HG03354 (cell line): ENCODE measurements around the gene KIAA0232.
"Not testable (repeated sequence)": the region's sequence is repeated elsewhere in the genome, so short reads cannot be mapped to it uniquely, and the experiment has no call there.

Source experiments
- ATAC-seq: cut with Tn5 transposase; IDR thresholded peaks from one replicate; pipeline ENCODE4 v1.9.1; 2021; ENCODE audit warnings: mild to moderate bottlenecking; ENCODE audit not compliant: unreplicated experiment, poor library complexity, severe bottlenecking

The KIAA0232 gene

GRCh38 chr4:6873792-6874461, 91.4 kb downstream of the KIAA0232 start:
- ATAC-seq, result peak; percentile 76

- no peak for ATAC-seq
Observed at GRCh38 chr4:6874981-6875380, 92.5 kb downstream of the KIAA0232 start.

GRCh38 chr4:6875431-6875831, 92.9 kb downstream of the KIAA0232 start:
- ATAC-seq, result no peak

- no peak for ATAC-seq
Observed at GRCh38 chr4:6876440-6876839, 93.9 kb downstream of the KIAA0232 start.

- no peak for ATAC-seq
Observed at GRCh38 chr4:6877067-6877466, 94.5 kb downstream of the KIAA0232 start.

GRCh38 chr4:6878451-6879059, 96.0 kb downstream of the KIAA0232 start:
- no peak for ATAC-seq

- ATAC-seq, result no peak
Observed at GRCh38 chr4:6880691-6881090, 98.2 kb downstream of the KIAA0232 start.

GRCh38 chr4:6881908-6882307, 99.4 kb downstream of the KIAA0232 start:
- ATAC-seq, result no peak

- no peak for ATAC-seq
Observed at GRCh38 chr4:6884341-6884870, 101.9 kb downstream of the KIAA0232 start.

- ATAC-seq, result peak; percentile 65
Observed at GRCh38 chr4:6885953-6886557, 103.5 kb downstream of the KIAA0232 start.

GRCh38 chr4:6886886-6887285, 104.4 kb downstream of the KIAA0232 start:
- ATAC-seq, result no peak

- no peak for ATAC-seq
Observed at GRCh38 chr4:6887591-6888371, 105.3 kb downstream of the KIAA0232 start.

- no peak for ATAC-seq
Observed at GRCh38 chr4:6888506-6889071, 106.1 kb downstream of the KIAA0232 start.

GRCh38 chr4:6889101-6889735, 106.7 kb downstream of the KIAA0232 start:
- ATAC-seq, result no peak

GRCh38 chr4:6889736-6890324, 107.3 kb downstream of the KIAA0232 start:
- ATAC-seq, result no peak

GRCh38 chr4:6890358-6890757, 107.8 kb downstream of the KIAA0232 start:
- no peak for ATAC-seq

- not testable (repeated sequence) for ATAC-seq
Observed at GRCh38 chr4:6890971-6891370, 108.4 kb downstream of the KIAA0232 start.

GRCh38 chr4:6891436-6892170, 109.1 kb downstream of the KIAA0232 start:
- no peak for ATAC-seq
